Natural killer cell treated with Interleukin-12 subunit alpha and Interleukin-12 subunit beta and Interleukin-15 and Interleukin-18, amount 100 ng/mL, for 72 hours (primary cell): ENCODE data around the gene TNIP1. TPM values are rescaled to one million over a fixed set of nuclear protein-coding genes. Genes with fewer than 3 reads are reported as not detected.

Source experiments
- ATAC-seq, 2 donors: fragments of 150-1000 bp; cut with Tn5 transposase in 1 of 2; sonication (Bioruptor Pico), chemical (Tn5 transposase) in 1 of 2; 2 replicates each; pipeline ENCODE4 v1.10.0; 2021
- DNase-seq: peaks from one replicate; pipeline ENCODE4 v3.0.0; 2022; ENCODE audit warnings: low spot score
- H3K27ac Mint-ChIP-seq, 2 donors: 1 replicate in 1 of 2; 2 replicates in 1 of 2; pipeline ENCODE4 v1.8.0; 2022; ENCODE audit warnings: mixed read lengths in 2 of 2, mild to moderate bottlenecking in 1 of 2, moderate library complexity in 1 of 2
- H3K27me3 Mint-ChIP-seq, 2 donors: 1 replicate in 1 of 2; 2 replicates in 1 of 2; pipeline ENCODE4 v1.8.0; 2022; ENCODE audit warnings: mixed read lengths in 2 of 2
- H3K36me3 Mint-ChIP-seq: one replicate; pipeline ENCODE4 v1.8.0; 2022; ENCODE audit warnings: mixed read lengths
- H3K4me1 Mint-ChIP-seq, 2 donors: 1 replicate in 1 of 2; 2 replicates in 1 of 2; pipeline ENCODE4 v1.8.0; 2022; ENCODE audit warnings: low read depth in 2 of 2, mixed read lengths in 2 of 2, mild to moderate bottlenecking in 1 of 2
- H3K4me3 Mint-ChIP-seq: one replicate; pipeline ENCODE4 v1.8.0; 2022; ENCODE audit warnings: mixed read lengths
- H3K9me3 Mint-ChIP-seq: 2 replicates; pipeline ENCODE4 v1.8.0; 2022; ENCODE audit warnings: mixed read lengths
- total RNA-seq, 2 donors: library from RNA; stranded (reverse); gene quantifications; one replicate each; pipeline ENCODE4 v1.2.3, GENCODE V29; 2022

Gene TNIP1
- total RNA-seq, 2 donors from 2014 or later, result 154 to 260 TPM

- ATAC-seq, result no peak
- Mint-ChIP-seq H3K27ac (peak overlapping the region; percentile 79 to 89), H3K9me3 (no peaks in the 10 kb centered on the region), H3K27me3 (no peaks in the 10 kb centered on the region), H3K36me3 (peaks cover 13% of the 10 kb centered on the region), H3K4me1 (peaks cover 40 to 44% of the 10 kb centered on the region in 2 donors), H3K4me3 (peak overlapping the region; percentile 39)
- DNase-seq, result no peak
These were observed 20.1 kb downstream of the TNIP1 start for GRCh38 chr5:151060742-151061141.

GRCh38 chr5:151058891-151059489, 21.8 kb downstream of the TNIP1 start:
- Mint-ChIP-seq H3K9me3 (no peaks in the 10 kb centered on the region), H3K27ac (peak overlapping the region; percentile 79 to 89), H3K4me1 (peaks cover 26 to 39% of the 10 kb centered on the region in 2 donors), H3K27me3 (no peaks in the 10 kb centered on the region), H3K36me3 (peaks cover 13% of the 10 kb centered on the region), H3K4me3 (peak overlapping the region; percentile 50)
- ATAC-seq (no peak), DNase-seq (no peak)

GRCh38 chr5:151058301-151058700, 22.5 kb downstream of the TNIP1 start:
- no peaks in the 10 kb centered on the region for H3K9me3 Mint-ChIP-seq
- H3K4me1 Mint-ChIP-seq, result peaks cover 22 to 40% of the 10 kb centered on the region in 2 donors
- peak overlapping the region in 1 of 2 donors; percentile 79 for H3K27ac Mint-ChIP-seq
- H3K27me3 Mint-ChIP-seq, result no peaks in the 10 kb centered on the region
- no peak overlapping the region for H3K4me3 Mint-ChIP-seq
- no peak for DNase-seq
- peaks cover 13% of the 10 kb centered on the region for H3K36me3 Mint-ChIP-seq
- ATAC-seq, result no peak

GRCh38 chr5:151056379-151057325, 24.2 kb downstream of the TNIP1 start:
- Mint-ChIP-seq H3K4me1 (peaks cover 19 to 41% of the 10 kb centered on the region in 2 donors), H3K27me3 (no peaks in the 10 kb centered on the region), H3K27ac (peak overlapping the region in 1 of 2 donors; percentile 37), H3K9me3 (no peaks in the 10 kb centered on the region), H3K4me3 (no peak overlapping the region), H3K36me3 (peaks cover 13% of the 10 kb centered on the region)
- no peak for DNase-seq
- ATAC-seq, result no peak

GRCh38 chr5:151055336-151055735, 25.5 kb downstream of the TNIP1 start:
- Mint-ChIP-seq H3K27ac (no peak overlapping the region), H3K9me3 (no peaks in the 10 kb centered on the region), H3K27me3 (no peaks in the 10 kb centered on the region), H3K4me3 (no peak overlapping the region), H3K4me1 (peaks cover 15 to 33% of the 10 kb centered on the region in 2 donors), H3K36me3 (peaks cover 18% of the 10 kb centered on the region)
- no peak for ATAC-seq
- DNase-seq, result no peak

GRCh38 chr5:151054709-151055108, 26.1 kb downstream of the TNIP1 start:
- H3K4me1 Mint-ChIP-seq, result peaks cover 9 to 28% of the 10 kb centered on the region in 2 donors
- H3K36me3 Mint-ChIP-seq, result peaks cover 17% of the 10 kb centered on the region
- H3K4me3 Mint-ChIP-seq, result no peak overlapping the region
- H3K9me3 Mint-ChIP-seq, result no peaks in the 10 kb centered on the region
- DNase-seq (no peak), ATAC-seq (no peak)
- no peak overlapping the region for H3K27ac Mint-ChIP-seq
- no peaks in the 10 kb centered on the region for H3K27me3 Mint-ChIP-seq

GRCh38 chr5:151053796-151054462, 26.9 kb downstream of the TNIP1 start:
- H3K4me3 Mint-ChIP-seq, result no peak overlapping the region
- no peaks in the 10 kb centered on the region for H3K9me3 Mint-ChIP-seq
- peaks cover 10% of the 10 kb centered on the region for H3K36me3 Mint-ChIP-seq
- H3K27me3 Mint-ChIP-seq, result no peaks in the 10 kb centered on the region
- H3K27ac Mint-ChIP-seq, result peak overlapping the region in 1 of 2 donors; percentile 66
- no peak for DNase-seq
- ATAC-seq, result no peak
- H3K4me1 Mint-ChIP-seq, result peaks cover 1 to 20% of the 10 kb centered on the region in 2 donors

- Mint-ChIP-seq H3K27ac (peak overlapping the region in 1 of 2 donors; percentile 66), H3K36me3 (peaks cover 19% of the 10 kb centered on the region), H3K9me3 (no peaks in the 10 kb centered on the region), H3K4me1 (peaks cover 7 to 21% of the 10 kb centered on the region in 2 donors), H3K27me3 (no peaks in the 10 kb centered on the region), H3K4me3 (no peak overlapping the region)
- ATAC-seq (no peak), DNase-seq (no peak)
These were observed 28.0 kb downstream of the TNIP1 start for GRCh38 chr5:151052836-151053235.

GRCh38 chr5:151051931-151052608, 28.8 kb downstream of the TNIP1 start:
- peak overlapping the region; percentile 12 to 62 for H3K27ac Mint-ChIP-seq
- H3K4me1 Mint-ChIP-seq, result peaks cover 8 to 23% of the 10 kb centered on the region in 2 donors
- H3K4me3 Mint-ChIP-seq, result no peak overlapping the region
- H3K36me3 Mint-ChIP-seq, result peaks cover 23% of the 10 kb centered on the region
- no peak for DNase-seq
- H3K9me3 Mint-ChIP-seq, result no peaks in the 10 kb centered on the region
- peak; percentile 2 to 25 for ATAC-seq
- H3K27me3 Mint-ChIP-seq, result no peaks in the 10 kb centered on the region

GRCh38 chr5:151051066-151051930, 29.5 kb downstream of the TNIP1 start:
- DNase-seq (peak; percentile 67), ATAC-seq (peak; percentile 73 to 82)
- peaks cover 8 to 21% of the 10 kb centered on the region in 2 donors for H3K4me1 Mint-ChIP-seq
- H3K27ac Mint-ChIP-seq, result peak overlapping the region; percentile 12 to 62
- H3K4me3 Mint-ChIP-seq, result no peak overlapping the region
- H3K27me3 Mint-ChIP-seq, result no peaks in the 10 kb centered on the region
- H3K36me3 Mint-ChIP-seq, result peaks cover 26% of the 10 kb centered on the region
- no peaks in the 10 kb centered on the region for H3K9me3 Mint-ChIP-seq

- Mint-ChIP-seq H3K4me3 (no peak overlapping the region), H3K27ac (peak overlapping the region in 1 of 2 donors; percentile 6), H3K36me3 (peaks cover 30% of the 10 kb centered on the region), H3K27me3 (no peaks in the 10 kb centered on the region), H3K4me1 (peaks cover 8 to 20% of the 10 kb centered on the region in 2 donors), H3K9me3 (no peaks in the 10 kb centered on the region)
- DNase-seq (no peak), ATAC-seq (no peak)
These were observed 32.3 kb downstream of the TNIP1 start for GRCh38 chr5:151048526-151048925.

GRCh38 chr5:151047814-151048425, 32.9 kb downstream of the TNIP1 start:
- no peak overlapping the region for H3K4me3 Mint-ChIP-seq
- peaks cover 8 to 18% of the 10 kb centered on the region in 2 donors for H3K4me1 Mint-ChIP-seq
- H3K36me3 Mint-ChIP-seq, result peaks cover 30% of the 10 kb centered on the region
- H3K27ac Mint-ChIP-seq, result peak overlapping the region in 1 of 2 donors; percentile 6
- no peaks in the 10 kb centered on the region for H3K9me3 Mint-ChIP-seq
- DNase-seq (no peak), ATAC-seq (peak; percentile 63 to 76)
- H3K27me3 Mint-ChIP-seq, result no peaks in the 10 kb centered on the region
